Measurements from ENCODE around the gene JUN.

JUN gene

GRCh38 chr1:58741678-58742553 lies 41.9 kb downstream of the JUN start:
- intact Hi-C loops (cut with DNase I; ENCODE audit: low total_unique reads) = loop anchor here (10.0 kb wide), 1 partner anchor 953 kb away; no protein-coding TSS in a partner anchor
- no peak for TF ChIP-seq CTCF (IDR thresholded peaks at IDR 0.05)
- Histone ChIP-seq H3K4me1 (no peaks in the 10 kb centered on the region), H3K9me3 (no peaks in the 10 kb centered on the region), H3K4me3 (no peak overlapping the region), H3K36me3 (no peaks in the 10 kb centered on the region), H3K27me3 (no peaks in the 10 kb centered on the region), H3K27ac (no peak overlapping the region)
- no peak for DNase-seq

- DNase-seq = no peak
- Histone ChIP-seq H3K36me3 (no peaks in the 10 kb centered on the region), H3K4me1 (no peaks in the 10 kb centered on the region), H3K27me3 (no peaks in the 10 kb centered on the region), H3K27ac (no peak overlapping the region), H3K9me3 (no peaks in the 10 kb centered on the region), H3K4me3 (no peak overlapping the region)
- TF ChIP-seq CTCF (IDR thresholded peaks at IDR 0.05) = peak; percentile 76 to 89
- intact Hi-C loops (cut with DNase I; ENCODE audit: low total_unique reads) = loop anchor here (2.0 to 10.0 kb wide), 2 partner anchors 955 to 1019 kb away; no protein-coding TSS in a partner anchor
Observed at GRCh38 chr1:58739856-58740466, 43.9 kb downstream of the JUN start.

GRCh38 chr1:58738876-58739275 lies 45.0 kb downstream of the JUN start:
- TF ChIP-seq CTCF (IDR thresholded peaks at IDR 0.05) = no peak
- Histone ChIP-seq H3K36me3 (no peaks in the 10 kb centered on the region), H3K4me1 (no peaks in the 10 kb centered on the region), H3K9me3 (no peaks in the 10 kb centered on the region), H3K27ac (no peak overlapping the region), H3K4me3 (no peak overlapping the region), H3K27me3 (no peaks in the 10 kb centered on the region)
- peak in 1 of 2 donors; percentile 27 for DNase-seq
- intact Hi-C loops (cut with DNase I; ENCODE audit: low total_unique reads) = loop anchor here (2.0 kb wide), 1 partner anchor 1020 kb away; no protein-coding TSS in a partner anchor

- H3K4me1 ChIP-seq = peaks cover 0 to 4% (median 0%) of the 10 kb centered on the region in 4 donors
- H3K9me3 ChIP-seq = no peaks in the 10 kb centered on the region
- H3K4me3 ChIP-seq = no peak overlapping the region
- H3K27me3 ChIP-seq = no peaks in the 10 kb centered on the region
- H3K36me3 ChIP-seq = no peaks in the 10 kb centered on the region
- intact Hi-C loops (cut with DNase I; ENCODE audit: low total_unique reads) = no loop called here
- no peak for DNase-seq
- H3K27ac ChIP-seq = no peak overlapping the region
- TF ChIP-seq CTCF (IDR thresholded peaks at IDR 0.05) = no peak
Observed at GRCh38 chr1:58735586-58735985, 48.3 kb downstream of the JUN start.

GRCh38 chr1:58734630-58735029 lies 49.2 kb downstream of the JUN start:
- H3K9me3 ChIP-seq = no peaks in the 10 kb centered on the region
- no peaks in the 10 kb centered on the region for H3K27me3 ChIP-seq
- peaks cover 0 to 4% (median 0%) of the 10 kb centered on the region in 4 donors for H3K4me1 ChIP-seq
- intact Hi-C loops (cut with DNase I; ENCODE audit: low total_unique reads) = no loop called here
- H3K4me3 ChIP-seq = no peak overlapping the region
- no peaks in the 10 kb centered on the region for H3K36me3 ChIP-seq
- no peak overlapping the region for H3K27ac ChIP-seq
- TF ChIP-seq CTCF (IDR thresholded peaks at IDR 0.05) = no peak
- no peak for DNase-seq

Measured in tibial artery (tissue), 4 donors.